Endothelial cell of umbilical vein (primary cell): Measurements from ENCODE around the gene PHAF1. TPM values are rescaled to one million over a fixed set of nuclear protein-coding genes. Genes with fewer than 3 reads are reported as not detected.

Experiments
- BruUV-seq: library from RNA; stranded (reverse); fragments of 400-500 nt; replicated peaks from 2 replicates; lab custom pipeline; 2021; lab: Mats Ljungman, UMichigan
- CTCF ChIA-PET: fragments of 300-600, 350-600 bp; sonication (Branson Sonifier 250); formaldehyde crosslinking; loops from one replicate; lab custom pipeline; 2021; ENCODE audit warnings: antibody characterized with exemption, inconsistent platforms; lab: Charles Lee
- POLR2A ChIA-PET: fragments of 300-600, 350-600 bp; sonication (Branson Sonifier 250); formaldehyde crosslinking; loops from one replicate; lab custom pipeline; 2021; ENCODE audit warnings: antibody characterized with exemption, inconsistent platforms; lab: Charles Lee
- DNase-seq: peaks from one replicate; pipeline ENCODE4 v3.0.0-alpha.2; 2011; ENCODE audit warnings: low read depth, low spot score
- FAIRE-seq: peaks from 2 replicates; lab custom pipeline; 2011; peaks lifted over from hg19 to GRCh38; lab: Jason Lieb, UNC
- H2AFZ ChIP-seq: 2 replicates; pipeline ENCODE4 v1.6.0; 2012; ENCODE audit warnings: low read depth, low read length, control low read depth, inconsistent platforms
- H3K27ac ChIP-seq: 2 replicates; pipeline ENCODE4 v1.5.1; 2011; ENCODE audit warnings: low read depth, mild to moderate bottlenecking, control low read depth, low read length, moderate library complexity; ENCODE audit not compliant: insufficient read depth
- H3K27me3 ChIP-seq, 2 experiments: 2 replicates each; pipeline versions ENCODE4 v1.6.0 to v1.6.1; 2011; ENCODE audit warnings: low read length in 2 of 2, mixed read lengths in 1 of 2; ENCODE audit not compliant: control insufficient read depth in 2 of 2, insufficient read depth in 2 of 2
- H3K36me3 ChIP-seq, 2 experiments: 2 replicates in 1 of 2; 3 replicates in 1 of 2; pipeline ENCODE4 v1.5.1; 2011; ENCODE audit warnings: low read length in 2 of 2, mild to moderate bottlenecking in 1 of 2, moderate library complexity in 1 of 2; ENCODE audit not compliant: control insufficient read depth in 2 of 2, insufficient read depth in 2 of 2; ENCODE audit errors: extremely low read depth in 1 of 2
- H3K4me1 ChIP-seq: 3 replicates; pipeline ENCODE4 v1.5.1; 2011; ENCODE audit warnings: mild to moderate bottlenecking, low read length; ENCODE audit not compliant: control insufficient read depth, insufficient read depth; ENCODE audit errors: extremely low read depth
- H3K4me2 ChIP-seq: 2 replicates; pipeline ENCODE4 v1.6.1; 2011; ENCODE audit warnings: low read length, control low read depth, mixed read lengths; ENCODE audit not compliant: insufficient read depth
- H3K4me3 ChIP-seq, 3 experiments: fragments of 200-600 bp in 1 of 3; sonication (generic), shearing (Covaris generic) in 1 of 3; replicated peaks in 1 of 3; 2 replicates each; pipeline ENCODE4 v1.5.1; 2011 to 2016; ENCODE audit warnings: control low read depth in 3 of 3, low read length in 3 of 3, mild to moderate bottlenecking in 2 of 3, inconsistent platforms in 1 of 3, low read depth in 1 of 3, moderate library complexity in 1 of 3; ENCODE audit not compliant: insufficient read depth in 1 of 3
- H3K79me2 ChIP-seq: 2 replicates; pipeline ENCODE4 v1.6.0; 2012; ENCODE audit warnings: low read length, inconsistent platforms; ENCODE audit not compliant: control insufficient read depth, insufficient read depth
- H3K9ac ChIP-seq: replicated peaks from 2 replicates; pipeline ENCODE3; 2011; ENCODE audit warnings: low read length, control low read depth; ENCODE audit not compliant: insufficient read depth; ENCODE audit errors: extremely low read depth
- H3K9me1 ChIP-seq: replicated peaks from 3 replicates; pipeline ENCODE4 v1.6.0; 2011; ENCODE audit warnings: mild to moderate bottlenecking, low read length; ENCODE audit not compliant: control insufficient read depth, insufficient read depth; ENCODE audit errors: extremely low read depth
- H3K9me3 ChIP-seq: replicated peaks from 2 replicates; pipeline ENCODE4 v1.5.1; 2012; ENCODE audit warnings: low read length, inconsistent platforms; ENCODE audit not compliant: control insufficient read depth, insufficient read depth
- H4K20me1 ChIP-seq: replicated peaks from 2 replicates; pipeline ENCODE3; 2011; ENCODE audit warnings: mild to moderate bottlenecking, low read length; ENCODE audit not compliant: control insufficient read depth, insufficient read depth; ENCODE audit errors: extremely low read depth
- CTCF ChIP-seq, 2 donors: IDR thresholded peaks; 1 replicate in 1 of 2; 2 replicates in 1 of 2; pipeline ENCODE4 v1.5.1; 2011; ENCODE audit warnings: low read length in 2 of 2, mild to moderate bottlenecking in 2 of 2, moderate library complexity in 2 of 2, control low read depth in 1 of 2, inconsistent platforms in 1 of 2, low read depth in 1 of 2; ENCODE audit not compliant: insufficient read depth in 1 of 2; ENCODE audit errors: extremely low read depth in 1 of 2
- EZH2 ChIP-seq: IDR thresholded peaks from 2 replicates; pipeline ENCODE4 v1.6.1; 2012; ENCODE audit warnings: borderline replicate concordance, low read depth, mild to moderate bottlenecking, moderate library complexity, low read length, inconsistent platforms; ENCODE audit not compliant: severe bottlenecking
- FOS ChIP-seq: IDR thresholded peaks from 2 replicates; pipeline ENCODE4 v1.6.1; 2011; ENCODE audit warnings: mild to moderate bottlenecking, low read length, moderate library complexity, borderline replicate concordance; ENCODE audit not compliant: insufficient read depth
- GATA2 ChIP-seq: IDR thresholded peaks from 2 replicates; pipeline ENCODE4 v1.7.0; 2011; ENCODE audit warnings: low read depth, mild to moderate bottlenecking, moderate library complexity, mixed read lengths, low read length; ENCODE audit not compliant: insufficient read length, insufficient read depth
- JUN ChIP-seq: IDR thresholded peaks from 2 replicates; pipeline ENCODE4 v1.6.1; 2011; ENCODE audit warnings: borderline replicate concordance, low read depth; ENCODE audit not compliant: insufficient read length, insufficient read depth
- MAX ChIP-seq: IDR thresholded peaks from 2 replicates; pipeline ENCODE4 v1.6.1; 2011; ENCODE audit not compliant: insufficient read depth, insufficient read length
- MYC ChIP-seq: IDR thresholded peaks from one replicate; pipeline ENCODE4 v1.6.1; 2011; ENCODE audit warnings: mild to moderate bottlenecking, low read depth, low read length
- POLR2A ChIP-seq: IDR thresholded peaks from 2 replicates; pipeline ENCODE4 v1.6.1; 2012; ENCODE audit warnings: low read depth, mild to moderate bottlenecking, control low read depth, low read length
- POLR2AphosphoS5 ChIP-seq: IDR thresholded peaks from 2 replicates; pipeline ENCODE4 v1.6.1; 2012; ENCODE audit warnings: low read depth, mild to moderate bottlenecking, control low read depth, low read length, moderate library complexity; ENCODE audit not compliant: insufficient read depth
- dilution Hi-C: fragments of 300-500 bp; cut with MboI; formaldehyde crosslinking; loops from one replicate; pipeline ENCODE4 v1.15.0; 2019; ENCODE audit warnings: low sequenced_read_pairs; ENCODE audit not compliant: extremely low pct_ligation_motif_present
- intact Hi-C: fragments of 100-400 bp; cut with micrococcal nuclease; formaldehyde crosslinking; loops from one replicate; pipeline ENCODE4 v1.10.0; 2022
- polyA plus RNA-seq, 4 experiments: library from polyadenylated mRNA; depleted of rRNA in 3 of 4; stranded (reverse) in 3 of 4; unstranded in 1 of 4; fragments of >200 nt; gene quantifications; 2 replicates each; pipeline versions ENCODE4 v1.2.1 to v1.2.3, GENCODE V29; 2011 to 2012; ENCODE audit warnings: missing spikeins in 1 of 4
- total RNA-seq: library from RNA; stranded (reverse); gene quantifications from 2 replicates; pipeline ENCODE4 v1.2.3, GENCODE V29; 2021

Gene PHAF1
- total and polyA plus RNA-seq, 2 donors (not counting 3 experiments of a cell fraction or from before 2014, with no cell fraction given) = 18.5 to 21.9 TPM

GRCh38 chr16:67108931-67109406 lies 772 bp upstream of the PHAF1 start:
- intact Hi-C loops = loop anchor here (1.0 kb wide), 1 partner anchor 91 kb away; no protein-coding TSS in a partner anchor
- CTCF ChIA-PET = no interaction called here

More at GRCh38 chr16:67108931-67109406, 772 bp upstream of the PHAF1 start:
- H3K9me3 ChIP-seq = no peaks in the 10 kb centered on the region
- H3K4me2 ChIP-seq = peak overlapping the region; percentile 1
- no peaks in the 10 kb centered on the region for H3K9me1 ChIP-seq
- peak overlapping the region; percentile 34 for H2AFZ ChIP-seq
- no TSS peak for BruUV-seq
- H3K9ac ChIP-seq = peak overlapping the region; percentile 1
- dilution Hi-C loops = no loop called here
- H3K27me3 ChIP-seq = no peaks in the 10 kb centered on the region
- H4K20me1 ChIP-seq = no peaks in the 10 kb centered on the region
- H3K4me3 ChIP-seq = peak overlapping the region in 1 of 3 experiments; percentile 92
- H3K4me1 ChIP-seq = peaks cover 10% of the 10 kb centered on the region
- peaks cover 27% of the 10 kb centered on the region for H3K79me2 ChIP-seq
- H3K36me3 ChIP-seq = no peaks in the 10 kb centered on the region
- DNase-seq (no peak), FAIRE-seq (no peak)
- POLR2A ChIA-PET = no interaction called here
- TF ChIP-seq MYC (no peak), POLR2AphosphoS5 (no peak), GATA2 (no peak), EZH2 (no peak), POLR2A (no peak), CTCF (IDR thresholded peaks at IDR 0.05; ENCODE audit: extremely low read depth in 1 of 2, insufficient read depth in 1 of 2, low read depth in 1 of 2, low read length in 2 of 2) (no peak), FOS (no peak), MAX (no peak), JUN (no peak)
- H3K27ac ChIP-seq = no peak overlapping the region
